ENCODE data around the gene DHRS4.
"Not testable (repeated sequence)": the region's sequence is repeated elsewhere in the genome, so short reads cannot be mapped to it uniquely, and the experiment has no call there.

DHRS4 gene

DNA sequence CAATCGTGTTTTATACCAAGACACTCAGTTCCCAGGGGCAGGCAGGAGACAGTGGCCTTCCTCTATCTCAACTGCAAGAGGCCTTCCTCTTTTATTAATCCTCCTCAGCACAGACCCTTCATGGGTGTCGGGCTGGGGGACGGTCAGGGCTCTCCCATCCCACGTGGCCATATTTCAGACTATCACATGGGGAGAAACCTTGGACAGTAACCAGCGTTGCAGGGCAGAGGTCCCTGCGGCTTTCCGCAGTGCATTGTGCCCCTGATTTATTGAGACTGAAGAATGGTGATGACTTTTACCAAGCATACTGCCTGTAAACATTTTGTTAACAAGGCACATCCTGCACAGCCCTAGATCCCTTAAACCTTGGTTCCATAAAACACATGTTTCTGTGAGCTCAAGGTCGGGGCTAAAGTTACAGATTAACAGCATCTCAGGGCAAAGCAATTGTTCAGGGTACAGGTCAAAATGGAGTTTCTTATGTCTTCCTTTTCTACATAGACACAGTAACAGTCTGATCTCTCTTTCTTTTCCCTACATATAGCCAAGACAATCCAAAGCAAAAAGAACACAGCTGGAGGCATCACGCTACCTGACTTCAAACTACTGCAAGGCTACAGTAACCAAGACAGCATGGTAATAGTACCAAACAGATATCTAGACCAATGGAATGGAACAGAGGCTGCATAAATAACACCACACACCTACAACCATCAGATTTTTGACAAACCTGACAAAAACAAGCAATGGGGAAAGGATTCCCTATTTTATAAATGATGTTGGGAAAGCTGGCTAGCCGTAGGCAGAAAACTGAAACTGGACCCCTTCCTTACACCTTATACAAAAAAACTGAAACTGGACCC lies 28.6 kb downstream of the DHRS4 start:
- in situ Hi-C loops (cut with MboI; ENCODE audit: low sequenced_read_pairs) = not testable (repeated sequence)

- in situ Hi-C loops (cut with MboI; ENCODE audit: low sequenced_read_pairs) = no loop called here
These were observed 31.5 kb downstream of the DHRS4 start for GRCh38 chr14:23984891-23985602.

- in situ Hi-C loops (cut with MboI; ENCODE audit: low sequenced_read_pairs) = not testable (repeated sequence)
These were observed 34.6 kb downstream of the DHRS4 start for GRCh38 chr14:23988223-23988606.

DNA sequence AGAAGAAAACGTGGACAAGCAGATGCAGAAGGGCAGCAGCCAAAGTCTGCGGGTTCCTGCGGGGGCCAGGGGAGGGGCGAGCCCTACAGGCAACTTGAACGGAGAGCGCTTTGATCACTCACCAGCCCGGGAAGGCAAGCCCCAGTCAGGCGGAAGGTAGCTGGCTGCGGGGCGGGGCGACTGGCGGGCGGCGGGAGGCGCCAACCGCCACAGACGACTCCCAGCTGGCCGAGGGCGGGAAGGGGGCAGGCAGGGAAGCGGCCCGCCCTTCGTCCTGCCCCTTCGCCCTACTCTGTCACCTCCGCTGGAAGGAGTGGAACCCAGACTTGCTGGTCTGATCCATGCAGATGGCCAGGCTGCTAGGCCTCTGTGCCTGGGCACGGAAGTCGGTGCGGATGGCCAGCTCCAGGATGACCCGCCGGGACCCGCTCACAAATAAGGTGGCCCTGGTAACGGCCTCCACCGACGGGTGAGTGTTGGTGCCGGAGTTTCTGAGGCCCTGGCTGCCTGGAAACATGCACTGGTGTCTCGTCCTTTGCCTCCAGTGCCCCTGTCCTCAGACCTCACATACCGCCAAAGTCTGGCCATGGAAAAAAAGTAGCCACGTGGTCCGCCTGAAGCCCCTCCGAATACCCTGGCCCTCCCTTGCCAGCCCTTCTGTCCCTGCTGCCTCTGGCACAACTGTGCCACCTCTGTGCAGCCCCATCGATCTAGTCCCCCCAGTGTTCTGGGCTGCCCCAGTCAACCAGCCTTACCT lies 35.2 kb downstream of the DHRS4 start, which contains the start of gene DHRS4L2:
Gene DHRS4L2 (plus strand): TSS at position 323 of the 757 bp plus-strand sequence. CDS start 19 bp downstream, at position 342.
- in situ Hi-C loops (cut with MboI; ENCODE audit: low sequenced_read_pairs) = not testable (repeated sequence)

DNA sequence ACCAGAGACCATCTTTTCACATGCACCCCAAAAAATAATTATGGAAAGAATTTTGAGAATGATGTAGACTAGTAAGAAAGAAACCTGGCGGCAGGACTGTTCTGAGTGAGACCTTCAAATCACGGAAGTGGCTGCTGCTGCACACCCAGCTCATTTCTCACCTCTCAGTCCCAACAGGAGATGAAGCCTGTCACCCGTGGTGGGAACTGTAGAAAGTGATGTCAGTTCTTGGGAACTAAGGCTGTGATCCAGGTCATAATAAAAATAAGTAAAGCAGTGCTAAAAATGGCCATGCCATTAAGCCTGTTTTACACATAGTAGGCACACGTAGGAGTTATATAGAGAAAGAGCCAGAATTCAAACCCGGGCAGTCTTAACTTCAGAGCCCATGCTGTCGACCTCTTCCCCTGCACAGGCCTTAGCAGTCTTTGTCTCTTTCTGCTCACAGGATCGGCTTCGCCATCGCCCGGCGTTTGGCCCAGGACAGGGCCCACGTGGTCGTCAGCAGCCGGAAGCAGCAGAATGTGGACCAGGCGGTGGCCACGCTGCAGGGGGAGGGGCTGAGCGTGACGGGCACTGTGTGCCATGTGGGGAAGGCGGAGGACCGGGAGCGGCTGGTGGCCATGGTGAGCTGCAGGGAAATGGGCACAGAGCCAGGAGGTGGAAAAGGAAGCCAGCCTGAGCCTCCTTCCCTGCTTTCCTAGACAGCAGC lies 36.3 kb downstream of the DHRS4 start:
- in situ Hi-C loops (cut with MboI; ENCODE audit: low sequenced_read_pairs) = not testable (repeated sequence)

- in situ Hi-C loops (cut with MboI; ENCODE audit: low sequenced_read_pairs) = not testable (repeated sequence)
These were observed 37.4 kb downstream of the DHRS4 start for GRCh38 chr14:23990961-23991360.

DNA sequence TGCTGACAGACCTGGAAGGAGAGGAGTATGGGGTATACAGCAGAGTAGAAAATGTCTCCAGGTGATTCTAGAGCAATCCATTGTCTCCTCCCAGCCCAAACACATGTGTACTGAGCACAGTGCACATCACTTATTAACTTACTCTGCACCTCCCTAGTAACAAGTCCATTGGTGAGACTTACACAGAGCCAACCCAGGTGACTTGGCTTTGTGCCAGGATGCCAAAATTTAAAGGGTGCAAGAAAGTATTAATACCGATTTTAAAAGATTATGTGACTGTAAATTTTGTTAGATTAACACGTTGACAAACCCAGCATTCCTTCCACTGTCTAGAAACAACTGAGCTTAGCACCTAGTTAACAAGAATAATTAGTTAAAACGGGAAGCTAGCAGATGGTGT lies 39.5 kb downstream of the DHRS4 start:
- in situ Hi-C loops (cut with MboI; ENCODE audit: low sequenced_read_pairs) = not testable (repeated sequence)

GRCh38 chr14:23996009-23996408 lies 42.4 kb downstream of the DHRS4 start:
- in situ Hi-C loops (cut with MboI; ENCODE audit: low sequenced_read_pairs) = not testable (repeated sequence)

- in situ Hi-C loops (cut with MboI; ENCODE audit: low sequenced_read_pairs) = not testable (repeated sequence)
These were observed 43.3 kb downstream of the DHRS4 start for GRCh38 chr14:23996825-23997224.

DNA sequence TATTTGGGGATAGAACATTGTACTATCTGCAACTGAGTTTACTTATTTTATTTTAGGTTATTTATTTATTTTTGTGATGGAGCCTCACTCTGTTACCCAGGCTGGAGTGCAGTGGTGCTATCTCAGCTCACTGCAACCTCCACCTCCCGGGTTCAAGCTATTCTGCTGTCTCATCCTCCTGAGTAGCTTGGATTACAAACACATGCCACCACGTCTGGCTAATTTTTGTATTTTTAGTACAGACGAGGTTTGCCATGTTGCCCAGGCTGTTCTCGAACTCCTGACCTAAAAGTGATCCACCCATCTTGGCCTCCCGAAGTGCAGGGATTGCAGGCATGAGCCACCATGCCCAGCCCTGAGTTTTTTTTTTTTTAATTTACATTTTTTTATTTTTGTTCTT lies 46.1 kb downstream of the DHRS4 start:
- in situ Hi-C loops (cut with MboI; ENCODE audit: low sequenced_read_pairs) = not testable (repeated sequence)

DNA sequence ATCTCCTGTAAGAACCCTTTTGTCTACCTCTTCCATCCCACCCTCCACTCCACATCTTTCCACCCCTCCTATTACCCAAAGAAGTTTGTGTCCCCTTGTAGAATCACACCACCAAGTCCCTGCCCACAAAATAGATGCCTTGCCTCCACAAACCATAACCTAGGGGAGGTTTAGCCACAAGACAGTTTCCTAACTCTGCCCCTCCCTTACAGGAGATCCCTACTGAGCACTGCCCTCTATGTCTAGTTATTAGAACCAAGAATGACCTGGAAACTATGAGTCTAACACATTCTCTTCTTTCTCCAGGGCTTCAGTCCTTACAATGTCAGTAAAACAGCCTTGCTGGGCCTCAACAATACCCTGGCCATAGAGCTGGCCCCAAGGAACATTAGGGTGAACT lies 47.5 kb downstream of the DHRS4 start:
- in situ Hi-C loops (cut with MboI; ENCODE audit: low sequenced_read_pairs) = not testable (repeated sequence)

DNA sequence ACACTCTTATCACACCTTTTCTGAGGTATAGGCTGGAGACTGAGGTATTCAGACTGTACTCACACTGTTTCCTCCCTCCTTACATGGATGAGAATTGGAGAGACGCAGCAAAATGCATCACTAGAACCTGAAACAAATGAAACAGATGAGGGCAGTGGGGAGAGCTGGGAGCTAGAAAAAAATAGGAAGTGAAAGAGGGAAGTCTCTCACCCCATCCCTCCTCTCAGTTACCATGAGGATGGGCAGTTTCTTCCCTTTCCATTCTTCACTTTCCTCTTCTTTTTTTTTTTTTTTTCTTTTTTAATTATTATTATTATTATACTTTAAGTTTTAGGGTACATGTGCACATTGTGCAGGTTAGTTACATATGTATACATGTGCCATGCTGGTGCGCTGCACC lies 48.1 kb downstream of the DHRS4 start:
- in situ Hi-C loops (cut with MboI; ENCODE audit: low sequenced_read_pairs) = not testable (repeated sequence)

GRCh38 chr14:24006471-24006816 lies 52.9 kb downstream of the DHRS4 start:
- in situ Hi-C loops (cut with MboI; ENCODE audit: low sequenced_read_pairs) = not testable (repeated sequence)

DNA sequence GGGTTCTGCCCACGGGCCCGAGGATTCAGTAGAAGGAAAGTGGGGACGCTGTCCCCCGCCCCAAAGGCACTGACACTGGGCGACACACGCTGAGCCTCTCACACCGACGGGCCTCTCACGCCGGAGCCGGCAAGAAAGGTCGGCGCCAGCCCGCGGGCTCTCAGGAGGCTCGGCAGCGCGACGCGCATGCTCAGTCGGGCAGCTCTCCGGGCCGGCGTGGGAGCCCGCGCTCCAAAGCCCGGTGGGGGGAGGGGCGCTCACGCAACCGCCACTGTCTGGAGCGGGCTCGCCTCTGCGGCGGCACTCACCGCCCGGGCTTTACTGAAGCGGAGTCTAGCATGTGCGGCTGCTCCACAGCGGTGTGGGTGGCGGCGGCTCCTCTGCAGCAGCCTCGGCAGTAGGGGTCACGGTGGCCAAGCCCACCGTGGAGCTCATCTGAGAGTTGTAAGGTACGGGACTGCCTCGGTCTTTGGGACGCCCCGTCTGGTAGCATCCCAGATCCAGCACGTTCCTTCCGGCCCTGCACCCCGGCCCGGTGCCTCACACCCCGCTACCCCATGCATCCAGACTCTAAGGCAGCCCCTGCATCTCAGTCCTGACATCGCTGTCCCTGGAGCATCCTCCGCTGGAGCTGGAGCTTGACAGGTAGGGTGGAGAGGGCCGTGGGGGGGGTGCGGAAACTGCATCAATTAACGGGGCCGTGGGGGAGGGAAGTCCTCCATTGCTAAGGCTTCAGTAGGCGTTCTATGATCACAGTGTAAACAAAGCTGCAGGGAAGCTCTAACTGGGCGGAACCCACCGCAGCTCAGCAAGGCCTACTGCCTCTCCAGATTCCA lies 53.5 kb downstream of the DHRS4 start:
- in situ Hi-C loops (cut with MboI; ENCODE audit: low sequenced_read_pairs) = not testable (repeated sequence)

DNA sequence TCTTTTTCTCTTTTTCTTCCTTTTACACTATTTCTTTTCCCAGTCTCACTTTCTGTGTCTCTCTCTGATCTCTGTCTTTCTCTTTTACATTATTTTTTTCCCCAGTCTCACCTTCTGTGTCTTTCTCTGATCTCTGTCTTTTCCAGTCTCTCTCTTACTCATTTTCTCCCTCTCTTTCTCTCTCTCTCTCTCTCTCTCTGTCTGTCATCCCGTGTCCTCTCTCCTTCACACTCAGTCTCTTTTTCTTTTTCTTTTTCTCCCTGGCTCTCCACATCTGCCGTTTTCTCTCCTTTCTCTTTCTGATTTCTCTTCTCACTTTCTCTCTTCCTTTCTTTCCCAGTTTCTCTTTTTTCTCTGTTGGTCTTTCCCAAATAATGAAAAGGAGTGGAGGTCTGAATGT lies 57.5 kb downstream of the DHRS4 start:
- in situ Hi-C loops (cut with MboI; ENCODE audit: low sequenced_read_pairs) = no loop called here

DNA sequence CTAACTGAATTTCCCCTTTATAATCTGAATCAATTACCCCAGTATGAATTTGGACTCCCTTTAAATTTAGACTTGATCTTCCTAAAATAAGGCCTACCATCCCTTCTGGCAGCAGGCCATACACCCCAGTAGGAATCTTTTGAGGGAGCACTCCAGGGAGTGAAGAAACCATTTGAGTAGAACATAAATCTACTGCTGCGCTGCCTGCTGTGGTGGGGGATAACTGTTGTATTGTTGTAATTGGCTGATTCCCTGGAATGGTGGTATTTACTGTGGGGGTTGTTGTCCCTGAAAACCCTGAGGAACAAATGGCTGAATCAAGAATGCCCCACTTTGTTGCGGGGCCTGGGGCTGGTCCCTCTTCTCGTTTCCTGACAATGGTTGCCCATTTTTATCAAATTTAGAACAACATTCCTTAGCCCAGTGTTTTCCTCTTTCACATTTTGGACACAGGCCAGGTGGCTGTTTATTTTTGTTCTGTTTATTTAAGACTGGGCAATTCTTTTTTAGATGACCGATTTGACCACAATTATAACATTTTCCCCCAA lies 59.2 kb downstream of the DHRS4 start:
- in situ Hi-C loops (cut with MboI; ENCODE audit: low sequenced_read_pairs) = not testable (repeated sequence)

DNA sequence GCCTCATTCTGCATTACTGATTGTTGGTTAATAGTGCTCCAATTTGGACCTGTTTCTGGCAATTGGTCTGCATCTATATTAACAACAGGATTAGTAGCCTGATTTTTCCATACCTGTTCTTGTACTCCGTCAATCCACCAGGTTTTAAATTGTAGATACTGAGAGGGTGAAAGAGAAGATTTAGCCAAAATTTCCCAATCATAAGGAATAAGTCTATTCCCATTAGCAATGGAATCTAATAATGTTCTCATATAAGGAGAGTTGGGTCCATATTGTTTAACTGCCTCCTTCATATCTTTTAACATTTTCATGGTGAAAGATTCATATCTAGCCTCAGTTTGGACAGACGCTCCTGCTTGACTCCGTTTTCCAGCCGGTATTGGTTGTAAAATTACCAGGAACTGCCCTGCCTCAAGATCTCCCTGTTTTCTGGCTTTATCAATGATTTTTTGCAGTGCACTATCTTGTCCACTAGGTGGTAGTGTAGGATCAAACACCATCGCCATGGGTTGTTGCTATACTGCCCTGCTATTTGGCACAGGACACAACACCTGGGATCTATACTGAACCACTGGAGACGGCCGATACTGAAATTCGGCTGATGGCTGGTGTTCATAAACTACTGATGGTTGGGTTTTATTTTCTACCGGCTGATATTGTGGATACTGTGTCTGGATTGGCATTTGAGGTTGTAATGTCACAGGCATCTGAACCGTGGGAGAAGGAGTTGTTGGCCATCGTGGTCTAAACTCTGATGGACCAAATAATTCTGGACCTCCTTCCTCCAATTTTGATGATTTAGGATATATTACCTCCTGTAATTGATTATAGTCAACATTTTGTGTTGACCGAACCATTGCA lies 60.3 kb downstream of the DHRS4 start:
- in situ Hi-C loops (cut with MboI; ENCODE audit: low sequenced_read_pairs) = no loop called here

DNA sequence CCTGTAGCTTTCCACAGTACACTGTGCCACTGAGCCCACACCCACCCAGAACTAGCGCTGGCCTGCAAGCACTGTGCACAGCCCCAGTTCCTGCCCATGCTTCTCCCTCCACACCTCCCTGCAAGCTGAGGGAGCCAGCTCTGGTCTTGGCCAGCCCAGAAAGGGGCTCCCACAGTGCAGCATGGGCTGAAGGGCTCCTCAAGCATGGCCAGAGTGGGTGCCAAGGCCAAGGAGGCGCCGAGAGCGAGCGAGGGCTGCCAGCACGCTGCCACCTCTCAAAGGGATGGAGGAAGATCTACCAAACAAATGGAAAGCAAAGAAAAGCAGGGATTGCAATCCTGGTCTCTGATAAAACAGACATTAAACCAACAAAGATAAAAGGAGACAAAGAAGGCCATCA lies 62.2 kb downstream of the DHRS4 start:
- in situ Hi-C loops (cut with MboI; ENCODE audit: low sequenced_read_pairs) = not testable (repeated sequence)

Data from hTERT RPE-1 (cell line).